D721Med (cell line): ENCODE measurements around the gene NKX2-3.
A peak's percentile ranks its signal among the peaks of the same experiment; 100 is the strongest.

Experiments
- DNase-seq: peaks from one replicate; pipeline ENCODE4 v3.0.0; 2011; ENCODE audit warnings: low spot score; ENCODE audit not compliant: insufficient read length
- FAIRE-seq: peaks from 2 replicates; lab custom pipeline; 2011; peaks lifted over from hg19 to GRCh38; lab: Jason Lieb, UNC
- TF ChIP-seq, protein P1 (sequence below): IDR thresholded peaks from 2 replicates; pipeline ENCODE4 v1.5.1; 2012; ENCODE audit warnings: mild to moderate bottlenecking, control low read depth; ENCODE audit not compliant: insufficient read depth; ENCODE audit errors: missing control alignments

Gene NKX2-3

DNA sequence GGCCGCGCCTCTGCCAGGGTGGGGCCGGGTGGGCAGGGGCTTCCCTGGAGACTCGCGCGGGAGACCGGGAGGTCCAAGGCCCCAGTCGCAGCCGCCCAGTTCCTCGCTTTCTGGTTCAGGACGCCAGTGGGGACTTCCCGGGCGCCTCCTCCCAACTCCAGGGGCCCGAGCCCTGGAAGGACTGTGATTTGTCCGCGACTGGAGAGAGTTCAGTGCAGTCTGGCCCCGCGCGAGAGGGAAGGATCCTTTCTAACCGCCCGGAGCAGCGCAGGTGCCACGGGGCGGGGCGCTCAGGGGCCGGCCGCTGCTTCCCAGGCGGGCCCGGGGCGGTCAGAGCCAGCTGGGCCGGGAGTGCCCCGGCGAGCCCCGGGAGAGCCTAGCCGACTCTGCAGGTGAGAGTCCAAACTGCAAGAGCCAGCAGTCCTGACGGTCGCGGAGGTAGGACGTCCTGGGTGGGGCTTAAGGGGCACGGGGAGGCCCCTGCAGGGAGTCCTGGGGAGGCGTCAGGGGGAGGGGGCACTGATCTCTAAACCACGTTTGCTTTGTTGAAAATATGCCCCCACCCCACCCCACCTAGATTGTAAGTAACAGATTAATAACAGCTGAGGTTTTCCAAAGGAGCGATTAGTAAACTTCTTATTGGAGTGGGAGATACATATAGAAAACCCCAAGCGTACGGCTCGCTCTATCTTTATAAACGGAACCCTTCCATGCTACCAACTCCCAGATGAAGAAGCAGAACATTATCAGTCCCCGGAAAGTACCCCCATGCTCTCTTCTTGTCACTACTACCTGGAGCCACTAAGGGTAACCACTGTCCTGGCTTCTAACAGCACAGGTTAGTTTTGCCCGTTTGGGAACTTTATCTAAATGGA lies 8.2 kb downstream of the NKX2-3 start:
- FAIRE-seq (no peak), DNase-seq (no peak)
- TF ChIP-seq, protein P1, sequence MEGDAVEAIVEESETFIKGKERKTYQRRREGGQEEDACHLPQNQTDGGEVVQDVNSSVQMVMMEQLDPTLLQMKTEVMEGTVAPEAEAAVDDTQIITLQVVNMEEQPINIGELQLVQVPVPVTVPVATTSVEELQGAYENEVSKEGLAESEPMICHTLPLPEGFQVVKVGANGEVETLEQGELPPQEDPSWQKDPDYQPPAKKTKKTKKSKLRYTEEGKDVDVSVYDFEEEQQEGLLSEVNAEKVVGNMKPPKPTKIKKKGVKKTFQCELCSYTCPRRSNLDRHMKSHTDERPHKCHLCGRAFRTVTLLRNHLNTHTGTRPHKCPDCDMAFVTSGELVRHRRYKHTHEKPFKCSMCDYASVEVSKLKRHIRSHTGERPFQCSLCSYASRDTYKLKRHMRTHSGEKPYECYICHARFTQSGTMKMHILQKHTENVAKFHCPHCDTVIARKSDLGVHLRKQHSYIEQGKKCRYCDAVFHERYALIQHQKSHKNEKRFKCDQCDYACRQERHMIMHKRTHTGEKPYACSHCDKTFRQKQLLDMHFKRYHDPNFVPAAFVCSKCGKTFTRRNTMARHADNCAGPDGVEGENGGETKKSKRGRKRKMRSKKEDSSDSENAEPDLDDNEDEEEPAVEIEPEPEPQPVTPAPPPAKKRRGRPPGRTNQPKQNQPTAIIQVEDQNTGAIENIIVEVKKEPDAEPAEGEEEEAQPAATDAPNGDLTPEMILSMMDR, result no peak

DNA sequence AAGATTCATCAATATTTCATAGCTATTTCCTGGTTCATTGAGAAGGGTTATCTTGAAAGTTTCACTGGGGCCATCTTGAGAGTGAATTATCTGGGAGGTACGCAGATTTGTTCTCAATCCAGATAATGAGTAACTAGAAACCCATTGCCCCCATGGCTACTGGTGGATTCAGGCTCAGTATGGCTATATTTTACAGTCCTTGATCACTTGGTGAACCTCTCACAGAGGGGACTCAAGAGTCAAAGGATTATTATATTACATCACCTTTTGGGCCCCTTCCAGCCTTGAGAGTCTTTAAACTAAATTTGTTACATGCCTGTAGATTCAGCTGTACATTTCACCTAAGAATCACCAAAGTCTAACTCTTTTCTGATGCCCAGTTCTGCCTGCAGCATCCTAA lies 11.6 kb downstream of the NKX2-3 start:
- TF ChIP-seq, protein P1, result no peak
- no peak for DNase-seq
- no peak for FAIRE-seq

DNA sequence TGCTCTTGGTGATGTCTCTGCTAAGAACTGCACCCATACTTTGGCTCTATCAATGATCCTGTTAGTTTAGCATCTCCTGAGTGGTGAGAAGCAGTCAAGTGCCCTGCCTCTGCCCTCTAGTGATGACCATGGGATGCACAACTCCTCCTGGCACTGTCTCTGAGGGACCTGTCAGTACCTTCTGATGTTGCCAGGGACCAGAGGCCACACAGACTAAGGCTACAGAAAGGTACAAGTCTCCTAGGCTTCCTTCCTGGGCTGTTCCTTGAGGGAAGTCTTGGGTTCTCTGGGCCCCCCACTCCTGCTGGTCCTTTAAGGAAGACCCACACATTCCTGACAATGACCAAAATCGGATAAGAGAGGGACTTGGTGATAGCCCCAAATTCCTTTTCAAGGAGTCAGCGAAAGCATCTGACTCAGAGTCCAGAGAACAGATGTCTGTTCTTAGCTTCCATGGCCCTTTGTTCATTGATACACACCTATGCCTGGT lies 15.3 kb downstream of the NKX2-3 start:
- no peak for FAIRE-seq
- TF ChIP-seq, protein P1, result peak; percentile 24
- no peak for DNase-seq

DNA sequence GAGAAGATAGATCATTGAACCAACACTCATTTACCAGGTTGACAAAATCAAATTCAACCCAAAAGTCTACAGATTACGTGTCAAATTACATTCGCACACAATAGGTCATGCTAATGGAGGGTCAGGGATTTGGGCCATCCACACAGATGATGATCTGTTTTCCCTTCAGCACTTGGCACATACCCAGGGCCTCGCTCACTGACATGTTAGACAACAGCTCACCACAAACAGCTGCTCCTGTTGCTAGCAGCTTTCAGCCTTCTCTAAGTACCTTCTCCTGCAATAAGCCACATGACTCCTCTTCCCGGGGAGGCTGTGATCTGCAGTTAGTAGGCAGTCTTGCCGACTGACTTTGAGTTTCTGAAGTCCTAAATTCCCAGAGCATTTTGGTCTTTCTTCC lies 18.4 kb downstream of the NKX2-3 start:
- DNase-seq, result no peak
- FAIRE-seq, result no peak
- TF ChIP-seq, protein P1, result no peak

DNA sequence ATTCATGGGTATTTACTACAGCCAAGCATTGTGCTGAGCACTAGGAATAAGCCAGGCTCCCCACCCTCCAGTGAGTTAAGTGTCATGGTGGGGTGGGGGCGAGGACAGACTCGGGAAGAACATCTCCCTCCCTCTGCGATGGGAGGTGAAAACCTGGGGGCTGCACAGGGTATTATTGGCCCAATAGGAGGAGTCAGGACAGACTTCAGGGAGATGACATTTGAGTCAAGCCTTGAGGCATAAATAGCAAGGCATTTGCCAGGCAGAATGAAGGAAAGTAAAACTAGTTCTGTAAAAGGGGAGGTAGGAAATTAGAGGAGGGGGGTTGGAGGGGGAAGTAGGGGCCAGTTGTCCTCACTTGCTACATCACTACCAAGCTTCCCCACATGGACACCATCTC lies 18.9 kb downstream of the NKX2-3 start:
- no peak for FAIRE-seq

DNA sequence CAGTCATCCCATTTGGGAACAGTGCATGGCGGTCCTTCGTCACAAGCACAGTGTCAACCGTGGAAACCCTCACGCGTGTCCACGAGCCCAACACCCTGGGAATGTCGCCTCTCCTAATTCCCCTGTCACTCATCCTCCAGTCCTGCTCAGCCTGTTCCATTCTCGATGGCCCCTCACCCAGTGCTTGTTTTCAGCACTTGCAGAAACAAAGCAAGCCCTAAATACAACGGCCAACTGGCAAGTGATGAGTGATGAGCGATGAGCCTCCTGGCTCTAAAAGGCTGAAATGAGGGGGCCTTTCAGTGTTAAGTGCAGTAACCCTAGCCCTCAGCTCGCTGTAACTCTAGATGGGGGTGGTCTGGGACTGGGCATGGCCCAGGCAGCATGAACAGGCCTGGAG lies 22.6 kb downstream of the NKX2-3 start:
- DNase-seq (no peak), FAIRE-seq (no peak)
- TF ChIP-seq, protein P1, result no peak

More for the DNA sequence above, 18.9 kb downstream of the NKX2-3 start:
- TF ChIP-seq, protein P1, result no peak
- DNase-seq, result no peak

DNA sequence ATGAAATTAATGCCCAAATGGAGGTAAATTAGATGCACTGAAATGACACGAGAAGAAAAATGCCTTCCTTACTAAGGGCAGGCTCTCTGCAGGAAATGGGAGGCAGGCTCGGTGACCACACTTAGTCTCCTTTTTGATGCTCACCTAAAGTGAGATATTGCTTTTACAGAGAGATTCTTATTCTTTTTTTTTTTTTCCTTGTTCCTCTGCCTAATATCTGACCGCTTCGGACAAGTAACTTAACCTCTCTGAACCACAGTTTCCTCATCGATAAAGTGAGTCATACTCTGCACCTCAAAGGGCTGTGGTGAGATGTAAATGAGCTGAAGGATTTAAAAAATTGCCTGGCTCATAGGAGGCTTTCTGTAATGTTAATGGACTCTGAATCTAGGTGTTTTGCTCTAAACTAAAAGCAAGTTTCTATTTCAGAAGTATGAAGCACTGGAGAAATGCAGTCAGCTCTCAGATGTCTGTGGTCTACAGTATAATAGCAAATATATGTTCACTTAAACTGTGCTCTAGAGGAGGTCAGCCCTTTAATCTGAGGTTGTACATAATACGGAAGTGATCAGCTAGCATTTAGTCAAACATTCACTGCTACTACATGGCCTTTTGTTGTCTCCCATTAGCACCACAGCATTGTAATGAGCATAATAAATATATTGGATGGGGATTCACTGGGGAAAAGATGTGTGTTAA lies 23.2 kb downstream of the NKX2-3 start:
- DNase-seq (no peak), FAIRE-seq (no peak)
- TF ChIP-seq, protein P1, result no peak
